ENCODE data around the gene UBE2E3. TPM values are rescaled to one million over a fixed set of nuclear protein-coding genes. Genes with fewer than 3 reads are reported as not detected.

Gene UBE2E3
- total and polyA plus RNA-seq, 2 of the 4 experiments (the other 2 are of a cell fraction): 106 to 114 TPM

GRCh38 chr2:181005326-181005655, 24.9 kb downstream of the UBE2E3 start:
- Histone ChIP-seq H2AFZ (replicated peaks; ENCODE audit: low read length, poor library complexity) (no peak overlapping the region), H3K14ac (replicated peaks; ENCODE audit: low read depth, low read length) (no peak overlapping the region), H2BK15ac (ENCODE audit: low read depth, low read length) (no peak overlapping the region), H3K4ac (ENCODE audit: low read depth, low read length) (no peak overlapping the region), H3K36me3 (ENCODE audit: control insufficient read depth, insufficient read depth, low read length) (no peaks in the 10 kb centered on the region), H2AK5ac (ENCODE audit: low read depth, low read length) (no peak overlapping the region), H3K9me1 (ENCODE audit: insufficient read depth, low read length) (peaks cover 12% of the 10 kb centered on the region), H2BK5ac (ENCODE audit: low read depth, low read length, poor library complexity, severe bottlenecking) (no peak overlapping the region), H3K56ac (ENCODE audit: extremely low read depth, insufficient read depth, low read length) (no peak overlapping the region), H4K8ac (ENCODE audit: low read depth in 2 of 2, low read length in 2 of 2) (no peak overlapping the region), H3K9me3 (ENCODE audit: control insufficient read depth, insufficient read depth, low read length) (no peaks in the 10 kb centered on the region), H3K79me1 (ENCODE audit: low read depth in 1 of 2, low read length in 2 of 2) (peaks cover 15 to 46% of the 10 kb centered on the region in 2 experiments), H3K4me3 (ENCODE audit: insufficient read depth, low read depth, low read length) (no peak overlapping the region), H3K4me1 (ENCODE audit: control insufficient read depth, insufficient read depth, low read length) (peaks cover 11% of the 10 kb centered on the region), H3K27me3 (ENCODE audit: control insufficient read depth, insufficient read depth, low read length) (no peaks in the 10 kb centered on the region), H3K4me2 (ENCODE audit: low read depth, low read length) (no peak overlapping the region), H4K5ac (ENCODE audit: low read depth, low read length) (no peak overlapping the region), H3K9ac (ENCODE audit: low read depth, low read length) (no peak overlapping the region), H2AK9ac (replicated peaks; ENCODE audit: low read depth, low read length, poor library complexity) (no peak overlapping the region), H4K91ac (ENCODE audit: insufficient read depth, low read depth, low read length) (no peak overlapping the region), H2BK20ac (ENCODE audit: low read depth, low read length) (no peak overlapping the region), H3K23ac (ENCODE audit: low read depth, low read length) (peak overlapping the region; percentile 63; the same call in 1 of the 2 replicates), H4K20me1 (ENCODE audit: insufficient read depth, low read length) (peaks cover 30% of the 10 kb centered on the region; the same call in 1 of the 2 replicates), H3K18ac (ENCODE audit: low read depth, low read length) (no peak overlapping the region), H2BK120ac (ENCODE audit: low read depth, low read length) (no peak overlapping the region), H3K27ac (ENCODE audit: insufficient read depth, low read length) (no peak overlapping the region)
- TF ChIP-seq BHLHE40 (IDR thresholded peaks at IDR 0.05; ENCODE audit: low read depth, low read length) (no peak), FOS (IDR thresholded peaks at IDR 0.05; ENCODE audit: low read depth, low read length) (no peak), CHD1 (IDR thresholded peaks at IDR 0.05; ENCODE audit: low read depth, low read length) (no peak), POLR2A (IDR thresholded peaks at IDR 0.05; ENCODE audit: low read depth, low read length) (no peak)
- CTCF ChIA-PET: no interaction called here
- BruUV-seq (replicated peaks): no TSS peak
- ATAC-seq (ENCODE audit: low read depth): no peak
- POLR2A ChIA-PET (ENCODE audit: unreplicated experiment): no interaction called here
- intact Hi-C loops (cut with micrococcal nuclease): no loop called here
- no peak for DNase-seq
- in situ Hi-C loops (cut with MboI; ENCODE audit: low sequenced_read_pairs): no loop called here
- dilution Hi-C loops (cut with HindIII; ENCODE audit: low sequenced_read_pairs, unreplicated experiment): no loop called here
